Fibroblast of gingiva (primary cell): Measurements from ENCODE around the gene RNF133.
"Not testable (repeated sequence)": the region's sequence is repeated elsewhere in the genome, so short reads cannot be mapped to it uniquely, and the experiment has no call there.

Experiments
- DNase-seq: peaks from one replicate; pipeline ENCODE4 v3.0.0-alpha.2; 2011; ENCODE audit warnings: low read depth

RNF133 gene

GRCh38 chr7:122689346-122690109 lies 9.4 kb downstream of the RNF133 start:
- DNase-seq = no peak

- no peak for DNase-seq
Observed at GRCh38 chr7:122688400-122688998, 10.4 kb downstream of the RNF133 start.

GRCh38 chr7:122686360-122686878 lies 12.5 kb downstream of the RNF133 start:
- DNase-seq = no peak

GRCh38 chr7:122684504-122684903 lies 14.4 kb downstream of the RNF133 start:
- no peak for DNase-seq

- no peak for DNase-seq
Observed at GRCh38 chr7:122682815-122683550, 15.9 kb downstream of the RNF133 start.

- DNase-seq = not testable (repeated sequence)
Observed at GRCh38 chr7:122681186-122681585, 17.7 kb downstream of the RNF133 start.

GRCh38 chr7:122679813-122680212 lies 19.1 kb downstream of the RNF133 start:
- DNase-seq = no peak

GRCh38 chr7:122679269-122679709 lies 19.6 kb downstream of the RNF133 start:
- not testable (repeated sequence) for DNase-seq

- DNase-seq = no peak
Observed at GRCh38 chr7:122677149-122677548, 21.8 kb downstream of the RNF133 start.

GRCh38 chr7:122676466-122676865 lies 22.5 kb downstream of the RNF133 start:
- no peak for DNase-seq

- no peak for DNase-seq
Observed at GRCh38 chr7:122675621-122676020, 23.3 kb downstream of the RNF133 start.

- DNase-seq = peak; percentile 7
Observed at GRCh38 chr7:122675011-122675410, 23.9 kb downstream of the RNF133 start.

- peak; percentile 78 for DNase-seq
Observed at GRCh38 chr7:122674502-122674901, 24.4 kb downstream of the RNF133 start.

- DNase-seq = no peak
Observed at GRCh38 chr7:122673951-122674350, 25.0 kb downstream of the RNF133 start.

GRCh38 chr7:122672536-122672935 lies 26.4 kb downstream of the RNF133 start:
- DNase-seq = no peak

- DNase-seq = no peak
Observed at GRCh38 chr7:122663733-122664132, 35.2 kb downstream of the RNF133 start.

- no peak for DNase-seq
Observed at GRCh38 chr7:122658856-122659255, 40.1 kb downstream of the RNF133 start.

- no peak for DNase-seq
Observed at GRCh38 chr7:122653685-122654084, 45.2 kb downstream of the RNF133 start.

- DNase-seq = no peak
Observed at GRCh38 chr7:122652876-122653275, 46.0 kb downstream of the RNF133 start.

- no peak for DNase-seq
Observed at GRCh38 chr7:122651451-122651850, 47.5 kb downstream of the RNF133 start.
